Measurements from ENCODE around the gene MPDZ.

The MPDZ gene

DNA sequence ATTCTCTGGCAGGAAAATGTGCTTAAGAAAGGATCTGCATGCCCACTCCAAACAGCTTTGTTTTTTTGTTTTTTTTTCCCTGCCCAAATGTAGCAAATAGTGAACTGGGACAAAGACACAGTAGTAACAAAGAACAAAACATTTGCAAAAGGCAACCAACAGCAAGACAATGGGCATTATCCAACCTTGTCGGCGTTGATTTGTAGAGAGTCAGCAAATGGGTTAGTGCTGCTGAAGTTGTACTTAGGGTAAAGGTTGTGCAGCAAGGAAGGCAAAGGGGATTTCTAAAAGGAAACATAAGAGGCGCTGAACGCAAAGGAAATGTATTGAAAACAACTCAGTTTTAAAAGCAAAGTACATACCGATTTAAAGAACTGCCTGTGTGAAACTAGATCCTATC, 136.2 kb downstream of the MPDZ start:
- H3K4me3 ChIP-seq (ENCODE audit: low read length), result no peak overlapping the region
- H3K4me2 ChIP-seq (ENCODE audit: low read length), result no peak overlapping the region
- H3K27me3 ChIP-seq (ENCODE audit: low read depth, low read length), result no peaks in the 10 kb centered on the region
- no peaks in the 10 kb centered on the region for H4K20me1 ChIP-seq (ENCODE audit: insufficient read depth, low read length)
- H3K36me3 ChIP-seq (replicated peaks; ENCODE audit: low read depth, low read length), result no peaks in the 10 kb centered on the region
- H3K9me3 ChIP-seq (ENCODE audit: insufficient read depth, low read length), result no peaks in the 10 kb centered on the region
- no peak overlapping the region for H3K9ac ChIP-seq (ENCODE audit: low read length)
- no peak overlapping the region for H3K27ac ChIP-seq (ENCODE audit: low read length)
- H3K79me2 ChIP-seq (ENCODE audit: low read length), result no peaks in the 10 kb centered on the region
- H3K4me1 ChIP-seq (ENCODE audit: low read length), result no peaks in the 10 kb centered on the region
- H2AFZ ChIP-seq (ENCODE audit: low read depth, low read length), result no peak overlapping the region
- TF ChIP-seq, protein P1, sequence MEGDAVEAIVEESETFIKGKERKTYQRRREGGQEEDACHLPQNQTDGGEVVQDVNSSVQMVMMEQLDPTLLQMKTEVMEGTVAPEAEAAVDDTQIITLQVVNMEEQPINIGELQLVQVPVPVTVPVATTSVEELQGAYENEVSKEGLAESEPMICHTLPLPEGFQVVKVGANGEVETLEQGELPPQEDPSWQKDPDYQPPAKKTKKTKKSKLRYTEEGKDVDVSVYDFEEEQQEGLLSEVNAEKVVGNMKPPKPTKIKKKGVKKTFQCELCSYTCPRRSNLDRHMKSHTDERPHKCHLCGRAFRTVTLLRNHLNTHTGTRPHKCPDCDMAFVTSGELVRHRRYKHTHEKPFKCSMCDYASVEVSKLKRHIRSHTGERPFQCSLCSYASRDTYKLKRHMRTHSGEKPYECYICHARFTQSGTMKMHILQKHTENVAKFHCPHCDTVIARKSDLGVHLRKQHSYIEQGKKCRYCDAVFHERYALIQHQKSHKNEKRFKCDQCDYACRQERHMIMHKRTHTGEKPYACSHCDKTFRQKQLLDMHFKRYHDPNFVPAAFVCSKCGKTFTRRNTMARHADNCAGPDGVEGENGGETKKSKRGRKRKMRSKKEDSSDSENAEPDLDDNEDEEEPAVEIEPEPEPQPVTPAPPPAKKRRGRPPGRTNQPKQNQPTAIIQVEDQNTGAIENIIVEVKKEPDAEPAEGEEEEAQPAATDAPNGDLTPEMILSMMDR (IDR thresholded peaks at IDR 0.05; ENCODE audit: low read depth, low read length), result no peak
- TF ChIP-seq EZH2phosphoT487 (IDR thresholded peaks at IDR 0.05; ENCODE audit: low read depth), result no peak

DNA sequence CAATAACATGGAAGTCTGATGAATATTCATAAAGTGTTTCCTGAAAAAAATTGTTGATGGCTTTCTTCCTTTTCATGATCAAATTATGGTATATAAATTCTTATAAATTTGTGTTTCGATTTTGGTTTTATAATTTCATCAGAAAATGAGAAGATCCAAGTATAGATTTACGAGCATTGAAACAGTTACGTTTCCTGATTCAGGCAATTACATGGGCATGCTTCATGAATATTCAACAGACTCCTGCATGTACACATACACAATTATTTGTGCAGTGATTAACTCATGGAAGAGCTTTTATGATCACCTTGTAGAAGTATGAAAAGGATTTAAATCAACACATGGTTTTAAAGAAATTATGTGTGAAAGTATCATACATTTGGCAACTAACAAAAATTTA, 136.7 kb downstream of the MPDZ start:
- H3K4me3 ChIP-seq (ENCODE audit: low read length), result no peak overlapping the region
- no peaks in the 10 kb centered on the region for H4K20me1 ChIP-seq (ENCODE audit: insufficient read depth, low read length)
- no peaks in the 10 kb centered on the region for H3K27me3 ChIP-seq (ENCODE audit: low read depth, low read length)
- no peaks in the 10 kb centered on the region for H3K9me3 ChIP-seq (ENCODE audit: insufficient read depth, low read length)
- H2AFZ ChIP-seq (ENCODE audit: low read depth, low read length), result no peak overlapping the region
- H3K79me2 ChIP-seq (ENCODE audit: low read length), result no peaks in the 10 kb centered on the region
- no peaks in the 10 kb centered on the region for H3K4me1 ChIP-seq (ENCODE audit: low read length)
- no peak overlapping the region for H3K4me2 ChIP-seq (ENCODE audit: low read length)
- no peak overlapping the region for H3K27ac ChIP-seq (ENCODE audit: low read length)
- no peak for TF ChIP-seq EZH2phosphoT487 (IDR thresholded peaks at IDR 0.05; ENCODE audit: low read depth)
- TF ChIP-seq, protein P1 (IDR thresholded peaks at IDR 0.05; ENCODE audit: low read depth, low read length), result no peak
- no peaks in the 10 kb centered on the region for H3K36me3 ChIP-seq (replicated peaks; ENCODE audit: low read depth, low read length)
- no peak overlapping the region for H3K9ac ChIP-seq (ENCODE audit: low read length)

DNA sequence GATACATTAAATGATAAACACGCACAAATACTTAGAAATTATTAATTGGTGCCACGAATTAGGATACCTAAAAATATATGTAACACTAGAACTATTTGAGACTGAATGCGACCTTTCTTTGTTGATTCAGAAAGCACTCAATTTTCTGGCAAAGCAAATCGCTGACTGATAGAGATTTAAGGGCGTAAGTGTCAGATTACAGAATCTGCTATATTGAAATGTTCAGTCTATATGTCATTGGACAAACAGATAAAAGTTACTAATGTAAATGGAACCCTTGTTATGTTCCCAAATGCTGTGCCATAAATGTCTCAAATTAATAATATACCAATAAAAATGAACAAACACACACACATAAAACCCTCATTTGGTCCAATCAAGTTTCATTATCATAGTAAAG, 137.9 kb downstream of the MPDZ start:
- Histone ChIP-seq H3K4me1 (ENCODE audit: low read length) (no peaks in the 10 kb centered on the region), H3K4me2 (ENCODE audit: low read length) (no peak overlapping the region), H3K27me3 (ENCODE audit: low read depth, low read length) (no peaks in the 10 kb centered on the region), H3K27ac (ENCODE audit: low read length) (no peak overlapping the region), H3K9me3 (ENCODE audit: insufficient read depth, low read length) (no peaks in the 10 kb centered on the region), H3K9ac (ENCODE audit: low read length) (no peak overlapping the region), H3K36me3 (replicated peaks; ENCODE audit: low read depth, low read length) (no peaks in the 10 kb centered on the region), H4K20me1 (ENCODE audit: insufficient read depth, low read length) (no peaks in the 10 kb centered on the region), H3K79me2 (ENCODE audit: low read length) (no peaks in the 10 kb centered on the region), H2AFZ (ENCODE audit: low read depth, low read length) (no peak overlapping the region), H3K4me3 (ENCODE audit: low read length) (no peak overlapping the region)
- no peak for TF ChIP-seq EZH2phosphoT487 (IDR thresholded peaks at IDR 0.05; ENCODE audit: low read depth)
- TF ChIP-seq, protein P1 (IDR thresholded peaks at IDR 0.05; ENCODE audit: low read depth, low read length), result no peak

DNA sequence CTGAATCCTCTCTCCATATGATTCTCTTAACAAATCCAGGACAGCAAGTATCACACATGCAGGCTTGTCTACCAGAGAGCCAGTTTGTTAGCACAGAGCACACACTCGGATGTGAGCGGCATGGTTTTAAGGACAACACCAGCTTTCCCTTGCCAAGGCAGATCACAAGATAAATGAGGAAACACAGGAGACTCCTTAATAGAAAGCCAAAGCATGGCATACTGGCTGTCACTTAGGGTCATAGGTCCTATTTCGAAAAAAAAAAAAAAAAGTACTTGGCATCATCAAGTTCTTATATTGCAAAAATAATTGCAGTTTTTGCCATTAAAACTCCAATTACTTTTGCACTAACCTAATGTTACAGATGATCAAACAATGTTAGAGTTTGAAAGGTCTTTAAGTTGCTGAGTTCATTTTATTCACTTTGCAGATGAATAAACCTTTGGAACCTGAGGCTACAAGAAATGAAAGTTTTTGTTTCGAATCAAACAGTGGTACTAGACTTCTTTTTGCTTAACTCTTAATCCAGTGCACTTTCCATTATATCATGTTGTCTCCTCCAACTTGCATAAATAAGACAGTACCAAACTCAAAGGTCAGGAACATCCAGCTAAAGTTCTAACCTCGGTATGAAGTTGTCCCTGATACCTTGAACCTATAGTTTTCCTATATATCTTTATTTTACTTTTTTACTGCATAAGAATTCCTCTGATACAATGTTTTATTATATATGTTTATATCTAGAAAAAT, 138.5 kb downstream of the MPDZ start:
- Histone ChIP-seq H3K27ac (ENCODE audit: low read length) (no peak overlapping the region), H3K4me2 (ENCODE audit: low read length) (no peak overlapping the region)
- TF ChIP-seq, protein P1 (IDR thresholded peaks at IDR 0.05; ENCODE audit: low read depth, low read length), result no peak
- TF ChIP-seq EZH2phosphoT487 (IDR thresholded peaks at IDR 0.05; ENCODE audit: low read depth), result no peak

More for the DNA sequence above, 138.5 kb downstream of the MPDZ start:
- Histone ChIP-seq H3K4me1 (ENCODE audit: low read length) (no peaks in the 10 kb centered on the region), H3K9me3 (ENCODE audit: insufficient read depth, low read length) (no peaks in the 10 kb centered on the region), H3K27me3 (ENCODE audit: low read depth, low read length) (no peaks in the 10 kb centered on the region), H3K9ac (ENCODE audit: low read length) (no peak overlapping the region), H3K79me2 (ENCODE audit: low read length) (no peaks in the 10 kb centered on the region), H4K20me1 (ENCODE audit: insufficient read depth, low read length) (no peaks in the 10 kb centered on the region), H3K36me3 (replicated peaks; ENCODE audit: low read depth, low read length) (no peaks in the 10 kb centered on the region), H3K4me3 (ENCODE audit: low read length) (no peak overlapping the region), H2AFZ (ENCODE audit: low read depth, low read length) (no peak overlapping the region)

Data from OCI-LY3 (cell line).